ENCODE measurements around the gene EGFR.

- TF ChIP-seq, protein P1, sequence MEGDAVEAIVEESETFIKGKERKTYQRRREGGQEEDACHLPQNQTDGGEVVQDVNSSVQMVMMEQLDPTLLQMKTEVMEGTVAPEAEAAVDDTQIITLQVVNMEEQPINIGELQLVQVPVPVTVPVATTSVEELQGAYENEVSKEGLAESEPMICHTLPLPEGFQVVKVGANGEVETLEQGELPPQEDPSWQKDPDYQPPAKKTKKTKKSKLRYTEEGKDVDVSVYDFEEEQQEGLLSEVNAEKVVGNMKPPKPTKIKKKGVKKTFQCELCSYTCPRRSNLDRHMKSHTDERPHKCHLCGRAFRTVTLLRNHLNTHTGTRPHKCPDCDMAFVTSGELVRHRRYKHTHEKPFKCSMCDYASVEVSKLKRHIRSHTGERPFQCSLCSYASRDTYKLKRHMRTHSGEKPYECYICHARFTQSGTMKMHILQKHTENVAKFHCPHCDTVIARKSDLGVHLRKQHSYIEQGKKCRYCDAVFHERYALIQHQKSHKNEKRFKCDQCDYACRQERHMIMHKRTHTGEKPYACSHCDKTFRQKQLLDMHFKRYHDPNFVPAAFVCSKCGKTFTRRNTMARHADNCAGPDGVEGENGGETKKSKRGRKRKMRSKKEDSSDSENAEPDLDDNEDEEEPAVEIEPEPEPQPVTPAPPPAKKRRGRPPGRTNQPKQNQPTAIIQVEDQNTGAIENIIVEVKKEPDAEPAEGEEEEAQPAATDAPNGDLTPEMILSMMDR (conservative IDR thresholded peaks at IDR 0.05), result no peak
- no peak for TF ChIP-seq ZFX (IDR thresholded peaks at IDR 0.05)
These were observed 48.1 kb downstream of the EGFR start for GRCh38 chr7:55066938-55067337.

All from C4-2B (cell line).